ENCODE data around the gene ATG2B. TPM values are rescaled to one million over a fixed set of nuclear protein-coding genes. Genes with fewer than 3 reads are reported as not detected.

Gene ATG2B
- total RNA-seq, 1 donor from 2014 or later = 19.9 TPM

DNA sequence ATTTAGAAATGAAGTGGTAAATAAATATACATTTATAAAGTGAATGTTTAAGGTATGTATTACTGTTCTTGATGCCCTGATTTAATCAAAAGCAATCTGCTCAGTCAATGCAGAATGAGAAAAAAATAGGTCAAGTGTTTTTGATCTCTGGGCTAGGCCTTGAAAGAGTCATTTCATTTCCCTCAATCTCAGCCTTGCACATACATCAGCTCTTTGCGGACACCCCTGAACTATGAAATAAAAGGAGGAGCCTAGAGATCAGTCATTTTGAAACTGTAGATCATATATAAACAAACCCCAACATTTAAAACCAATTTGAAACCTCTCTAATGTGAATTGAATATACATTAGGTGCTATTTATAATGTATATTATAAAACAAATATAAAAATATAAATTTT is 42.5 kb downstream of the ATG2B start:
- Mint-ChIP-seq H3K27ac (no peak overlapping the region), H3K36me3 (peaks cover 25% of the 10 kb centered on the region), H3K9me3 (no peaks in the 10 kb centered on the region), H3K27me3 (no peaks in the 10 kb centered on the region), H3K4me1 (ENCODE audit: unreplicated experiment) (no peaks in the 10 kb centered on the region), H3K4me3 (no peak overlapping the region)
- TF ChIP-seq, protein P1, sequence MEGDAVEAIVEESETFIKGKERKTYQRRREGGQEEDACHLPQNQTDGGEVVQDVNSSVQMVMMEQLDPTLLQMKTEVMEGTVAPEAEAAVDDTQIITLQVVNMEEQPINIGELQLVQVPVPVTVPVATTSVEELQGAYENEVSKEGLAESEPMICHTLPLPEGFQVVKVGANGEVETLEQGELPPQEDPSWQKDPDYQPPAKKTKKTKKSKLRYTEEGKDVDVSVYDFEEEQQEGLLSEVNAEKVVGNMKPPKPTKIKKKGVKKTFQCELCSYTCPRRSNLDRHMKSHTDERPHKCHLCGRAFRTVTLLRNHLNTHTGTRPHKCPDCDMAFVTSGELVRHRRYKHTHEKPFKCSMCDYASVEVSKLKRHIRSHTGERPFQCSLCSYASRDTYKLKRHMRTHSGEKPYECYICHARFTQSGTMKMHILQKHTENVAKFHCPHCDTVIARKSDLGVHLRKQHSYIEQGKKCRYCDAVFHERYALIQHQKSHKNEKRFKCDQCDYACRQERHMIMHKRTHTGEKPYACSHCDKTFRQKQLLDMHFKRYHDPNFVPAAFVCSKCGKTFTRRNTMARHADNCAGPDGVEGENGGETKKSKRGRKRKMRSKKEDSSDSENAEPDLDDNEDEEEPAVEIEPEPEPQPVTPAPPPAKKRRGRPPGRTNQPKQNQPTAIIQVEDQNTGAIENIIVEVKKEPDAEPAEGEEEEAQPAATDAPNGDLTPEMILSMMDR (conservative IDR thresholded peaks at IDR 0.05) = no peak
- no peak for DNase-seq (ENCODE audit: extremely low spot score, unreplicated experiment)

GRCh38 chr14:96318836-96319235 is 44.3 kb downstream of the ATG2B start:
- Mint-ChIP-seq H3K27ac (no peak overlapping the region), H3K9me3 (no peaks in the 10 kb centered on the region), H3K27me3 (no peaks in the 10 kb centered on the region), H3K4me3 (no peak overlapping the region), H3K4me1 (ENCODE audit: unreplicated experiment) (no peaks in the 10 kb centered on the region), H3K36me3 (peaks cover 19% of the 10 kb centered on the region)
- TF ChIP-seq, protein P1 (conservative IDR thresholded peaks at IDR 0.05) = no peak
- DNase-seq (ENCODE audit: extremely low spot score, unreplicated experiment) = no peak

GRCh38 chr14:96316087-96316486 is 47.1 kb downstream of the ATG2B start:
- no peaks in the 10 kb centered on the region for H3K4me1 Mint-ChIP-seq (ENCODE audit: unreplicated experiment)
- H3K9me3 Mint-ChIP-seq = no peaks in the 10 kb centered on the region
- H3K36me3 Mint-ChIP-seq = peaks cover 21% of the 10 kb centered on the region
- no peak overlapping the region for H3K4me3 Mint-ChIP-seq
- TF ChIP-seq, protein P1 (conservative IDR thresholded peaks at IDR 0.05) = no peak
- no peaks in the 10 kb centered on the region for H3K27me3 Mint-ChIP-seq
- no peak overlapping the region for H3K27ac Mint-ChIP-seq
- DNase-seq (ENCODE audit: extremely low spot score, unreplicated experiment) = no peak

DNA sequence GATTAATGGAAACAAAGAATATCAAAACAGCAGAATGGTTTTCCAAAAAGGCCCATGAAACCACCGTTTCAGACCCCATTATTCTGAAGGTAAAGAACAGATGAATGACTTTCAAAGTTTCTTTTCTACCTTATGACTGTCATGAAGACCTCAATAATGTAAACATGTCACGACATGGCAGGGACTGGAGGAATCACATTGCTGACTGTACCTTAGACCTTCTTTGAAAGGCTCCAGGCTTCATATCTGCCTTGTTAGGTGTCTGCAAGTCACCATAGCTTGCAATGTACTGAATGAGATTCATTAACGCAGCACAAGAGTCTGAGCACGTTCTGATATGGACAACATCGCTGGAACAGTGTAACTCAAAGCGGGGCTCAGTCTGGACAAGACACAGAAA is 52.2 kb downstream of the ATG2B start:
- H3K4me3 Mint-ChIP-seq = no peak overlapping the region
- TF ChIP-seq, protein P1 (conservative IDR thresholded peaks at IDR 0.05) = no peak
- peak overlapping the region; percentile 20 for H3K27ac Mint-ChIP-seq
- no peaks in the 10 kb centered on the region for H3K27me3 Mint-ChIP-seq
- H3K36me3 Mint-ChIP-seq = peaks cover 29% of the 10 kb centered on the region
- no peaks in the 10 kb centered on the region for H3K4me1 Mint-ChIP-seq (ENCODE audit: unreplicated experiment)
- H3K9me3 Mint-ChIP-seq = no peaks in the 10 kb centered on the region
- no peak for DNase-seq (ENCODE audit: extremely low spot score, unreplicated experiment)

DNA sequence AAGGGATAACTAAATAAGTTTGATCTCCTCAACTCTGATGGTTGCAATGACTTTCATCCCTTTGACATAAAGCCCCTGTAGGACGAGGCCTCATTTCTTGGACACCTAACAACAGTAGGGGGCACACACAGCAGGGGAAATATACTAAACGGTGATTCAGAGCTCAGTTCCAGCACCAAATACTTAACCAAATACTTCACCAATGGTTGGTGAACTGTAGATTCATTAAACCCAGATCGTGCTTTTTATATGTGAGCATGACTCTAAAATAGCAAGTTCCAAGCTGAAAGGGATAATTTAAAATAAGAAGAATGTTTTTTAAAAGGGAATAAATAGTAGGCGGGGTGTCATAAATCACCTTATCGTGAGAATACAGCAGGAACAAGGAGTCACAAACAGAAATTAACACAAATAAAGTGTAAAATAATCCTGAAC is 53.2 kb downstream of the ATG2B start:
- peaks cover 24% of the 10 kb centered on the region for H3K36me3 Mint-ChIP-seq
- TF ChIP-seq, protein P1 (conservative IDR thresholded peaks at IDR 0.05) = peak; percentile 20
- no peaks in the 10 kb centered on the region for H3K27me3 Mint-ChIP-seq
- no peak overlapping the region for H3K4me3 Mint-ChIP-seq
- no peak overlapping the region for H3K27ac Mint-ChIP-seq
- H3K9me3 Mint-ChIP-seq = no peaks in the 10 kb centered on the region
- no peak for DNase-seq (ENCODE audit: extremely low spot score, unreplicated experiment)
- no peaks in the 10 kb centered on the region for H3K4me1 Mint-ChIP-seq (ENCODE audit: unreplicated experiment)
